HuH-7.5 (cell line): Measurements from ENCODE around the gene DUOXA2.

Experiments used
- DNase-seq: peaks from one replicate; pipeline ENCODE4 v3.0.0; 2011; ENCODE audit warnings: low spot score

DUOXA2 gene

DNA sequence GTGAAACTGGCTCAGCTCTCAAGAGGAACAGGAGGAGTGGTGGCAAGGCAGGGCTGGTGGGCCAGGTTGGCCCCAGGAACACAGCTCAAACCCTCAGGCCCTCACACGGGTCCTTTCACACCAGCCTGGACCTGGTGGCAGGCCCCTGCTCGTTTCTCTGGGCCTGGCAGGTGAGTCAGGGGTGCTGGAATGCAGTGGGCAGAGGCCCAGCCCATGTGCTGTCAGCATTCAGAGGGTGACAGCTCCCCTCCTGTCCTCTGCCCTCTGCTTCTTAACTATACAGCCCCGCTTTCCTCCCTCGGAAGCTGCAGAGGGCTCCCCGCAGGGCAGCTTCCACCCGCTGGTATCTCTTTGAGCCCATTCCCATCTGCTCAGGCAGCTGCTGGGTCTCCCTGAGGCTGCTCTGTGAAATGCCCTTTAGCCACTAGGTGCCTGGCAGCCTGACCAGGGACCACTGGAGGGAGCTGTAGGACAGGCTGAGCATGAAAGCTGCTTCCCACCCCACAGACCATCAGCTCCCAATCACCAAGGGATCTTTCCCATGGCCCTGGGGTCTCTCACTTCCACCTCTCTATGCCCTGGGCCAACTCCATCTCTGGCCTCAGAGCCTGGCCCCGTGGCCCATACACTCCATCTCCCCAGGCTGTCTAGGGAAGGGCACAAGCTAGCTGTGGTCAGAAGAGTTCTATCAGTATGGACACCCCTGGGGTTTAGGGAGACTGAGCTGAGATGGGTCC, 48.8 kb downstream of the DUOXA2 start:
- DNase-seq: peak; percentile 98

DNA sequence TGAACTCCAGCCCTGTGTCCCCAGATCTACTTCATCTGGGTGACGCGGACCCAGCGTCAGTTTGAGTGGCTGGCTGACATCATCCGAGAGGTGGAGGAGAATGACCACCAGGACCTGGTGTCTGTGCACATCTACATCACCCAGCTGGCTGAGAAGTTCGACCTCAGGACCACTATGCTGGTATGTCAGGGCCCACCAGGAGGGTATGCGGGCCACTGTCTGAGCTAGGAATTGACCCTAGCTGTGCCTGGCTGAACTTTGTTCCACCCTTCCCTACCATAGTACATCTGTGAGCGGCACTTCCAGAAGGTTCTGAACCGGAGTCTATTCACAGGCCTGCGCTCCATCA, 49.4 kb downstream of the DUOXA2 start:
- no peak for DNase-seq

- DNase-seq: no peak
Measured at GRCh38 chr15:45164914-45165313, 50.8 kb downstream of the DUOXA2 start.

DNA sequence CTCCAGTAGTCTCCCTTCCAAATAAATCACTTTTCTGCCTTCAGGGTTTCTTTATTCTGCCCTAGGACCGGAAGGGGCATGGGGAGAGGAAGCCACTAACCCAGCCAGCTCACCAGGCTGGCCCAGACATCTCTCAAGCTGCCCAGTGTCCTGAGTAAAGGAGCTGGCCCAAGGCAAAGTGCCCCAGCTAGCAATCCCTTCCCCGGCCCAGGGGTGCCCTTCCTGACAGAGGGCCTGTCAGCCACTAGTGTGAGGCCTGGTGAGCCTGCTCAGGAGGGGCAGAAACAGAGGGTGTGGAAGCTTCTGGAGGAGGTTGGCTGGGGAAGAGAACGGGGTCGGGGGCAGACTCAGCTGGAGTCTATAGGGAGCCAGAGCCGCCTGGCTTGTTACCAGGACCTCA, 51.4 kb downstream of the DUOXA2 start:
- no peak for DNase-seq

- peak; percentile 90 for DNase-seq
Measured at GRCh38 chr15:45166834-45167630, 52.9 kb downstream of the DUOXA2 start.

DNA sequence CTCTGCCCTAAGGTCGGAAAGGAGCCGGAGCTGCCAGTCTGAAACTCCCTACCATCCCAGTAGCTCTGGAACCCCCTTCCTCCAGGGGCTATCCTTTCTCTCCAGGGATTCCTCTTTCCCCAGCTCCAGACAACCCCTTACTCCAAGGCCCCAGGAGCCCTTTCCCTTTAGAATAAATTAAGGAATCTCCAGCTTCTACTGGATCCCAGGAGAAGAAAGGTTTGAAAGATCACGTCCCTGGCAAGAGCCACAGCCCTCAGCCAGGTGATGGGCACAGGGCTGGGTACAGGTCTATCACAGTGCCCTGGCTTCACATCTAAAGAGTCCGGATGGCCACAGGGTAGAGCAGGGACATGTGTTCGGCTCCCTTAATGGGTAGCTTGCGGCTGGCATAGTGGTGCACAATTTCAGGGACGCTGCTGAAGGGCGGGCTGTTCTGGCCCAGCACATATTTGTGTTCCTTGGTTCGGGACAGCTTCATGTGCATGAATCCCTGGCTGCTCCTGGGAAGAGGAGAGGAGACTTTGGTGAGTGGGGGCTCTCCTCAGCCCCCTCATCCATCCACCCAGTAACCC, 53.6 kb downstream of the DUOXA2 start:
- no peak for DNase-seq
